GM18517 (cell line): ENCODE measurements around the gene ABHD6.
"Not testable (repeated sequence)": the region's sequence is repeated elsewhere in the genome, so short reads cannot be mapped to it uniquely, and the experiment has no call there.

Experiments
- ATAC-seq: cut with Tn5 transposase; IDR thresholded peaks from one replicate; pipeline ENCODE4 v1.9.1; 2021; ENCODE audit warnings: mild to moderate bottlenecking, moderate library complexity; ENCODE audit not compliant: unreplicated experiment

ABHD6 gene

GRCh38 chr3:58321791-58322190 is 84.2 kb downstream of the ABHD6 start:
- no peak for ATAC-seq

GRCh38 chr3:58322793-58323192 is 85.2 kb downstream of the ABHD6 start:
- ATAC-seq = no peak

GRCh38 chr3:58323529-58324390 is 86.2 kb downstream of the ABHD6 start:
- no peak for ATAC-seq

GRCh38 chr3:58324391-58325390 is 87.1 kb downstream of the ABHD6 start:
- no peak for ATAC-seq

- ATAC-seq = no peak
Observed at GRCh38 chr3:58325525-58325992, 88.0 kb downstream of the ABHD6 start.

- ATAC-seq = no peak
Observed at GRCh38 chr3:58326267-58326900, 88.8 kb downstream of the ABHD6 start.

- no peak for ATAC-seq
Observed at GRCh38 chr3:58329150-58329921, 91.7 kb downstream of the ABHD6 start.

GRCh38 chr3:58329922-58330413 is 92.4 kb downstream of the ABHD6 start:
- ATAC-seq = no peak

- no peak for ATAC-seq
Observed at GRCh38 chr3:58331593-58332152, 94.1 kb downstream of the ABHD6 start.

GRCh38 chr3:58332575-58333188 is 95.1 kb downstream of the ABHD6 start, which contains the start of gene PXK:
TSS of gene PXK (plus strand) at chr3:58332892. CDS start at chr3:58332989, 97 bp downstream.
- ATAC-seq = peak; percentile 72

- ATAC-seq = no peak
Observed at GRCh38 chr3:58333206-58334012, 95.8 kb downstream of the ABHD6 start.

- no peak for ATAC-seq
Observed at GRCh38 chr3:58334013-58334321, 96.4 kb downstream of the ABHD6 start.

- ATAC-seq = no peak
Observed at GRCh38 chr3:58334506-58334884, 96.9 kb downstream of the ABHD6 start.

- ATAC-seq = no peak
Observed at GRCh38 chr3:58335652-58335947, 98.0 kb downstream of the ABHD6 start.

GRCh38 chr3:58336135-58336882 is 98.7 kb downstream of the ABHD6 start:
- ATAC-seq = no peak

GRCh38 chr3:58337190-58337589 is 99.6 kb downstream of the ABHD6 start:
- ATAC-seq = no peak

- not testable (repeated sequence) for ATAC-seq
Observed at GRCh38 chr3:58339146-58339545, 101.6 kb downstream of the ABHD6 start.
